Duodenal mucosa (tissue), 2 donors: ENCODE measurements around the gene APOC1.
A peak's percentile ranks its signal among the peaks of the same experiment; 100 is the strongest.

Experiments used
- H3K27ac ChIP-seq: one replicate; pipeline ENCODE4 v1.7.0; 2013; ENCODE audit warnings: low read depth, low read length
- H3K27me3 ChIP-seq, 2 donors: one replicate each; pipeline ENCODE4 v1.7.0; 2013; ENCODE audit warnings: low read length in 2 of 2, control low read depth in 1 of 2; ENCODE audit not compliant: insufficient read depth in 2 of 2, control insufficient read depth in 1 of 2
- H3K36me3 ChIP-seq, 2 donors: one replicate each; pipeline ENCODE4 v1.7.0; 2013; ENCODE audit warnings: low read length in 2 of 2, control low read depth in 1 of 2; ENCODE audit not compliant: insufficient read depth in 2 of 2, control insufficient read depth in 1 of 2
- H3K4me1 ChIP-seq, 2 donors: one replicate each; pipeline ENCODE4 v1.7.0; 2013; ENCODE audit warnings: low read length in 2 of 2, control low read depth in 1 of 2; ENCODE audit not compliant: insufficient read depth in 2 of 2, control insufficient read depth in 1 of 2
- H3K4me3 ChIP-seq, 2 donors: one replicate each; pipeline ENCODE4 v1.7.0; 2013; ENCODE audit warnings: low read length in 2 of 2, low read depth in 1 of 2
- H3K9ac ChIP-seq, 2 donors: one replicate each; pipeline ENCODE4 v1.7.0; 2013; ENCODE audit warnings: low read length in 2 of 2, low read depth in 1 of 2
- H3K9me3 ChIP-seq, 2 donors: one replicate each; pipeline ENCODE4 v1.7.0; 2013; ENCODE audit warnings: low read length in 2 of 2, control low read depth in 1 of 2; ENCODE audit not compliant: control insufficient read depth in 1 of 2

Gene APOC1

DNA sequence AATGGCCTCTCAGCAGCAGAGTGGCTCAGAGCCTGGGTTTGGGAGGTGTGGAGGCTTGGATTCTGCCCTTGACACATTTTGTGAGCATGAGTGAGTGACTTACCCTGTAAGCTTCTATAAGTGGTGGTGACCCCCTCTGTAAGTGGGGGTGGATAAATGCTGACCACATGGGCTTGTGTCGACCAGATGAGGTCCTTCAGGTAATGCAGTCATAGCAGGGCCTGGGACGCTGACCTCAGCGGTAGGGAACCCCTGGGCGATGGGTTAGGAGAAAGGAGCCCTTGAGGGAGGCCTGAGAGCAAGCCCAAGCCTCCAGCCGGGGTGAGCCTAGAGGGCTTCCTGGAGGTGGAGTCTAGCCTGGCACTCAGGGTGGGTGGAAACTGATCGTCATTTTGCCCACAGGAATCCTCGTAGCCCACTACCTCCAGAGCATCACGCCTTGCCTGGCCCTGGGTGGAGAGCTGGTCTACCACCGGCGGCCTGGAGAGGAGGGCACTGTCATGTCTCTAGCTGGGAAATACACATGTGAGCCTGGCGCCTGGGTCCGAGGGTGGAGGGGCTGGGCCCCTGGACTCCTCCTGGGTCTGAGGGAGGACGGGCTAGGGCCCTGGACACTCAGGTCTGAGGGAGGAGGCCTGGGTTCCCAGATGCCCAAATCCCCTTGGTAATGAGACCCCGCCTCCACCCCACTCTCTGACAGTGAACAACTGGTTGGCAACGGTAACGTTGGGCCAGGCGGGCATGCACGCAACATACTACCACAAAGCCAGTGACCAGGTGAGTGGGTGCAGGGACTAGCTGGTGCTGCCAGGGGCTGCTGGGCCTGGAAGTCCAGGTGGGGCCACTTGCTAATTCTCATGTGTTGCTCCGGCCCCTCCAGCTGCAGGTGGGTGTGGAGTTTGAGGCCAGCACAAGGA is 13.8 kb upstream of the APOC1 start:
- H3K27me3 ChIP-seq, result peaks cover 5 to 7% of the 10 kb centered on the region in 2 donors
- no peak overlapping the region for H3K27ac ChIP-seq
- no peak overlapping the region for H3K4me3 ChIP-seq
- H3K4me1 ChIP-seq, result peaks cover 5 to 11% of the 10 kb centered on the region in 2 donors
- H3K9me3 ChIP-seq, result no peaks in the 10 kb centered on the region
- H3K9ac ChIP-seq, result no peak overlapping the region
- peaks cover 20 to 56% of the 10 kb centered on the region in 2 donors for H3K36me3 ChIP-seq

GRCh38 chr19:44903216-44903601 is 11.2 kb upstream of the APOC1 start:
- Histone ChIP-seq H3K27ac (no peak overlapping the region), H3K9me3 (no peaks in the 10 kb centered on the region), H3K9ac (no peak overlapping the region), H3K36me3 (peaks cover 6 to 31% of the 10 kb centered on the region in 2 donors), H3K4me1 (peaks cover 11 to 12% of the 10 kb centered on the region in 2 donors), H3K27me3 (peaks cover 9 to 12% of the 10 kb centered on the region in 2 donors), H3K4me3 (no peak overlapping the region)

GRCh38 chr19:44903602-44904425 is 10.6 kb upstream of the APOC1 start:
- Histone ChIP-seq H3K4me3 (no peak overlapping the region), H3K9me3 (no peaks in the 10 kb centered on the region), H3K36me3 (peaks cover 6 to 30% of the 10 kb centered on the region in 2 donors), H3K27me3 (peaks cover 9 to 12% of the 10 kb centered on the region in 2 donors), H3K9ac (no peak overlapping the region), H3K27ac (no peak overlapping the region), H3K4me1 (peaks cover 11 to 12% of the 10 kb centered on the region in 2 donors)

DNA sequence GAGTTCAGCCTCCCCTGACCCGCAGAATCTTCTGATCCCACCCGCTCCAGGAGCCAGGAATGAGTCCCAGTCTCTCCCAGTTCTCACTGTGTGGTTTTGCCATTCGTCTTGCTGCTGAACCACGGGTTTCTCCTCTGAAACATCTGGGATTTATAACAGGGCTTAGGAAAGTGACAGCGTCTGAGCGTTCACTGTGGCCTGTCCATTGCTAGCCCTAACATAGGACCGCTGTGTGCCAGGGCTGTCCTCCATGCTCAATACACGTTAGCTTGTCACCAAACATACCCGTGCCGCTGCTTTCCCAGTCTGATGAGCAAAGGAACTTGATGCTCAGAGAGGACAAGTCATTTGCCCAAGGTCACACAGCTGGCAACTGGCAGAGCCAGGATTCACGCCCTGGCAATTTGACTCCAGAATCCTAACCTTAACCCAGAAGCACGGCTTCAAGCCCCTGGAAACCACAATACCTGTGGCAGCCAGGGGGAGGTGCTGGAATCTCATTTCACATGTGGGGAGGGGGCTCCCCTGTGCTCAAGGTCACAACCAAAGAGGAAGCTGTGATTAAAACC is 9.9 kb upstream of the APOC1 start:
- Histone ChIP-seq H3K27ac (no peak overlapping the region), H3K9me3 (no peaks in the 10 kb centered on the region), H3K4me3 (no peak overlapping the region), H3K36me3 (peaks cover 6 to 30% of the 10 kb centered on the region in 2 donors), H3K27me3 (peaks cover 9 to 12% of the 10 kb centered on the region in 2 donors), H3K9ac (no peak overlapping the region), H3K4me1 (peaks cover 11 to 12% of the 10 kb centered on the region in 2 donors)

DNA sequence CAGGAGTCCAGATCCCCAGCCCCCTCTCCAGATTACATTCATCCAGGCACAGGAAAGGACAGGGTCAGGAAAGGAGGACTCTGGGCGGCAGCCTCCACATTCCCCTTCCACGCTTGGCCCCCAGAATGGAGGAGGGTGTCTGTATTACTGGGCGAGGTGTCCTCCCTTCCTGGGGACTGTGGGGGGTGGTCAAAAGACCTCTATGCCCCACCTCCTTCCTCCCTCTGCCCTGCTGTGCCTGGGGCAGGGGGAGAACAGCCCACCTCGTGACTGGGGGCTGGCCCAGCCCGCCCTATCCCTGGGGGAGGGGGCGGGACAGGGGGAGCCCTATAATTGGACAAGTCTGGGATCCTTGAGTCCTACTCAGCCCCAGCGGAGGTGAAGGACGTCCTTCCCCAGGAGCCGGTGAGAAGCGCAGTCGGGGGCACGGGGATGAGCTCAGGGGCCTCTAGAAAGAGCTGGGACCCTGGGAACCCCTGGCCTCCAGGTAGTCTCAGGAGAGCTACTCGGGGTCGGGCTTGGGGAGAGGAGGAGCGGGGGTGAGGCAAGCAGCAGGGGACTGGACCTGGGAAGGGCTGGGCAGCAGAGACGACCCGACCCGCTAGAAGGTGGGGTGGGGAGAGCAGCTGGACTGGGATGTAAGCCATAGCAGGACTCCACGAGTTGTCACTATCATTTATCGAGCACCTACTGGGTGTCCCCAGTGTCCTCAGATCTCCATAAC is 8.8 kb upstream of the APOC1 start, which contains the start of gene APOE:
APOE (plus strand) TSS at position 360 of the 724 bp plus-strand sequence. CDS start 829 bp downstream, outside the sequence.
- no peaks in the 10 kb centered on the region for H3K9me3 ChIP-seq
- peak within 1 kb of the TSS in 1 of 2 donors; percentile 18 for H3K9ac ChIP-seq
- H3K27ac ChIP-seq, result peak within 1 kb of the TSS; percentile 10

GRCh38 chr19:44907613-44908012 is 6.8 kb upstream of the APOC1 start:
- Histone ChIP-seq H3K27ac (no peak overlapping the region), H3K4me3 (no peak overlapping the region), H3K4me1 (peaks cover 16 to 21% of the 10 kb centered on the region in 2 donors), H3K36me3 (peaks cover 0 to 4% of the 10 kb centered on the region in 2 donors), H3K9me3 (no peaks in the 10 kb centered on the region), H3K9ac (no peak overlapping the region), H3K27me3 (peaks cover 9 to 12% of the 10 kb centered on the region in 2 donors)

More for the DNA sequence above, 8.8 kb upstream of the APOC1 start, which contains the start of gene APOE:
- Histone ChIP-seq H3K36me3 (peaks cover 6 to 21% of the 10 kb centered on the region in 2 donors), H3K27me3 (peaks cover 9 to 12% of the 10 kb centered on the region in 2 donors), H3K4me3 (peak within 1 kb of the TSS; percentile 16 to 55), H3K4me1 (peaks cover 11 to 12% of the 10 kb centered on the region in 2 donors)

DNA sequence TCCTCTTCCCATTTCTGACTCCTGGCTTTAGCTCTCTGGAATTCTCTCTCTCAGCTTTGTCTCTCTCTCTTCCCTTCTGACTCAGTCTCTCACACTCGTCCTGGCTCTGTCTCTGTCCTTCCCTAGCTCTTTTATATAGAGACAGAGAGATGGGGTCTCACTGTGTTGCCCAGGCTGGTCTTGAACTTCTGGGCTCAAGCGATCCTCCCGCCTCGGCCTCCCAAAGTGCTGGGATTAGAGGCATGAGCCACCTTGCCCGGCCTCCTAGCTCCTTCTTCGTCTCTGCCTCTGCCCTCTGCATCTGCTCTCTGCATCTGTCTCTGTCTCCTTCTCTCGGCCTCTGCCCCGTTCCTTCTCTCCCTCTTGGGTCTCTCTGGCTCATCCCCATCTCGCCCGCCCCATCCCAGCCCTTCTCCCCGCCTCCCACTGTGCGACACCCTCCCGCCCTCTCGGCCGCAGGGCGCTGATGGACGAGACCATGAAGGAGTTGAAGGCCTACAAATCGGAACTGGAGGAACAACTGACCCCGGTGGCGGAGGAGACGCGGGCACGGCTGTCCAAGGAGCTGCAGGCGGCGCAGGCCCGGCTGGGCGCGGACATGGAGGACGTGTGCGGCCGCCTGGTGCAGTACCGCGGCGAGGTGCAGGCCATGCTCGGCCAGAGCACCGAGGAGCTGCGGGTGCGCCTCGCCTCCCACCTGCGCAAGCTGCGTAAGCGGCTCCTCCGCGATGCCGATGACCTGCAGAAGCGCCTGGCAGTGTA is 6.2 kb upstream of the APOC1 start:
- Histone ChIP-seq H3K9ac (no peak overlapping the region), H3K4me1 (peaks cover 16 to 21% of the 10 kb centered on the region in 2 donors), H3K9me3 (no peaks in the 10 kb centered on the region), H3K27me3 (peaks cover 9 to 12% of the 10 kb centered on the region in 2 donors), H3K36me3 (no peaks in the 10 kb centered on the region), H3K4me3 (no peak overlapping the region), H3K27ac (no peak overlapping the region)

GRCh38 chr19:44908836-44909261 is 5.6 kb upstream of the APOC1 start:
- Histone ChIP-seq H3K27me3 (peaks cover 9 to 12% of the 10 kb centered on the region in 2 donors), H3K9ac (no peak overlapping the region), H3K4me3 (no peak overlapping the region), H3K9me3 (no peaks in the 10 kb centered on the region), H3K27ac (no peak overlapping the region), H3K4me1 (peaks cover 14 to 23% of the 10 kb centered on the region in 2 donors), H3K36me3 (no peaks in the 10 kb centered on the region)

- no peaks in the 10 kb centered on the region for H3K36me3 ChIP-seq
- peaks cover 9 to 10% of the 10 kb centered on the region in 2 donors for H3K27me3 ChIP-seq
- no peak overlapping the region for H3K9ac ChIP-seq
- H3K9me3 ChIP-seq, result no peaks in the 10 kb centered on the region
- no peak overlapping the region for H3K4me3 ChIP-seq
- peaks cover 14 to 27% of the 10 kb centered on the region in 2 donors for H3K4me1 ChIP-seq
- no peak overlapping the region for H3K27ac ChIP-seq
Measured at GRCh38 chr19:44909775-44910174, 4.6 kb upstream of the APOC1 start.
